ENCODE measurements around the gene AGPS.

DNA sequence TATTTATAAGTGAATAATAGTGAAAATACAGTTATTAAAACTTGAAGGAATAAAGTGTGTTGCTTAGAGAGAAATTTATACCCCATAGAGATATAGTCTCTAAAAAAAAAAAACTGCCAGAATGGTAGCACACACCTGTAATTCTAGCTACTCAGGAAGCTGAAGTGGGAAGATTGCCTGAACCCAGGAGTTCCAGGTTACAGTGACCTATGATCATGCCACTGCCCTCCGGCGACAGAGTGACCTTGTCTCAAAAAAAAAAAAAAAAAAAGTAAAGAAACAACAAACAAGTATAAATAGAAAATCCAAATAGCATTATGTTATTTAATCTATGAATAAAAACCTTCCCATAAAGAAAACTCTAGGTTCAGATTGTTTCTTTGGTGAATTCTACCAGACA lies 7.4 kb upstream of the AGPS start:
- TF ChIP-seq, protein P1, sequence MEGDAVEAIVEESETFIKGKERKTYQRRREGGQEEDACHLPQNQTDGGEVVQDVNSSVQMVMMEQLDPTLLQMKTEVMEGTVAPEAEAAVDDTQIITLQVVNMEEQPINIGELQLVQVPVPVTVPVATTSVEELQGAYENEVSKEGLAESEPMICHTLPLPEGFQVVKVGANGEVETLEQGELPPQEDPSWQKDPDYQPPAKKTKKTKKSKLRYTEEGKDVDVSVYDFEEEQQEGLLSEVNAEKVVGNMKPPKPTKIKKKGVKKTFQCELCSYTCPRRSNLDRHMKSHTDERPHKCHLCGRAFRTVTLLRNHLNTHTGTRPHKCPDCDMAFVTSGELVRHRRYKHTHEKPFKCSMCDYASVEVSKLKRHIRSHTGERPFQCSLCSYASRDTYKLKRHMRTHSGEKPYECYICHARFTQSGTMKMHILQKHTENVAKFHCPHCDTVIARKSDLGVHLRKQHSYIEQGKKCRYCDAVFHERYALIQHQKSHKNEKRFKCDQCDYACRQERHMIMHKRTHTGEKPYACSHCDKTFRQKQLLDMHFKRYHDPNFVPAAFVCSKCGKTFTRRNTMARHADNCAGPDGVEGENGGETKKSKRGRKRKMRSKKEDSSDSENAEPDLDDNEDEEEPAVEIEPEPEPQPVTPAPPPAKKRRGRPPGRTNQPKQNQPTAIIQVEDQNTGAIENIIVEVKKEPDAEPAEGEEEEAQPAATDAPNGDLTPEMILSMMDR (conservative IDR thresholded peaks at IDR 0.05 in 1 of 2, IDR thresholded peaks at IDR 0.05 in 1 of 2; ENCODE audit: low read depth in 1 of 2, low read length in 2 of 2): no peak
- TF ChIP-seq EZH2 (IDR thresholded peaks at IDR 0.05; ENCODE audit: low read length, missing control alignments): no peak
